Activated T-cell treated with anti-CD3 and anti-CD28 coated beads for 24 hours (primary cell): ENCODE data around the gene TTC23.

ENCODE experiments used
- DNase-seq: peaks from one replicate; pipeline ENCODE4 v3.0.0-alpha.2; 2020; ENCODE audit warnings: low read depth

The TTC23 gene

GRCh38 chr15:99165020-99165790, 84.2 kb downstream of the TTC23 start:
- no peak for DNase-seq

- DNase-seq = no peak
Measured at GRCh38 chr15:99164119-99164518, 85.3 kb downstream of the TTC23 start.

GRCh38 chr15:99163271-99164062, 85.9 kb downstream of the TTC23 start:
- no peak for DNase-seq

- DNase-seq = no peak
Measured at GRCh38 chr15:99158626-99159412, 90.6 kb downstream of the TTC23 start.

- DNase-seq = no peak
Measured at GRCh38 chr15:99157456-99157855, 91.9 kb downstream of the TTC23 start.

GRCh38 chr15:99155961-99156443, 93.4 kb downstream of the TTC23 start:
- no peak for DNase-seq

GRCh38 chr15:99154271-99154670, 95.1 kb downstream of the TTC23 start:
- DNase-seq = no peak

GRCh38 chr15:99153026-99153535, 96.3 kb downstream of the TTC23 start:
- DNase-seq = no peak

- no peak for DNase-seq
Measured at GRCh38 chr15:99151156-99151555, 98.2 kb downstream of the TTC23 start.

GRCh38 chr15:99149366-99149765, 100.0 kb downstream of the TTC23 start:
- DNase-seq = no peak

- DNase-seq = no peak
Measured at GRCh38 chr15:99148851-99149276, 100.5 kb downstream of the TTC23 start.

- no peak for DNase-seq
Measured at GRCh38 chr15:99146661-99147060, 102.7 kb downstream of the TTC23 start.

GRCh38 chr15:99145778-99146177, 103.6 kb downstream of the TTC23 start:
- DNase-seq = no peak

GRCh38 chr15:99145005-99145404, 104.4 kb downstream of the TTC23 start:
- no peak for DNase-seq

GRCh38 chr15:99143655-99144610, 105.4 kb downstream of the TTC23 start:
- no peak for DNase-seq

- DNase-seq = no peak
Measured at GRCh38 chr15:99143242-99143641, 106.1 kb downstream of the TTC23 start.

- no peak for DNase-seq
Measured at GRCh38 chr15:99142562-99142961, 106.8 kb downstream of the TTC23 start.

- DNase-seq = no peak
Measured at GRCh38 chr15:99141943-99142342, 107.4 kb downstream of the TTC23 start.

- DNase-seq = no peak
Measured at GRCh38 chr15:99140590-99140989, 108.8 kb downstream of the TTC23 start.

- no peak for DNase-seq
Measured at GRCh38 chr15:99139276-99139675, 110.1 kb downstream of the TTC23 start.

GRCh38 chr15:99138491-99138982, 110.8 kb downstream of the TTC23 start:
- no peak for DNase-seq
